HEK293 (cell line): Measurements from ENCODE around the gene GALNT8.

Experiments
- ZSCAN23 ChIP-seq: fragments of 450-650 bp; formaldehyde crosslinking; IDR thresholded peaks from 2 replicates; pipeline ENCODE4 v1.5.1; 2016; ENCODE audit warnings: missing biosample characterization, missing genetic modification characterization
- TF ChIP-seq, protein P1 (sequence below): fragments of 450-650 bp; formaldehyde crosslinking; IDR thresholded peaks from 2 replicates; pipeline ENCODE4 v1.5.1; 2017; ENCODE audit warnings: missing biosample characterization, missing genetic modification characterization

DNA sequence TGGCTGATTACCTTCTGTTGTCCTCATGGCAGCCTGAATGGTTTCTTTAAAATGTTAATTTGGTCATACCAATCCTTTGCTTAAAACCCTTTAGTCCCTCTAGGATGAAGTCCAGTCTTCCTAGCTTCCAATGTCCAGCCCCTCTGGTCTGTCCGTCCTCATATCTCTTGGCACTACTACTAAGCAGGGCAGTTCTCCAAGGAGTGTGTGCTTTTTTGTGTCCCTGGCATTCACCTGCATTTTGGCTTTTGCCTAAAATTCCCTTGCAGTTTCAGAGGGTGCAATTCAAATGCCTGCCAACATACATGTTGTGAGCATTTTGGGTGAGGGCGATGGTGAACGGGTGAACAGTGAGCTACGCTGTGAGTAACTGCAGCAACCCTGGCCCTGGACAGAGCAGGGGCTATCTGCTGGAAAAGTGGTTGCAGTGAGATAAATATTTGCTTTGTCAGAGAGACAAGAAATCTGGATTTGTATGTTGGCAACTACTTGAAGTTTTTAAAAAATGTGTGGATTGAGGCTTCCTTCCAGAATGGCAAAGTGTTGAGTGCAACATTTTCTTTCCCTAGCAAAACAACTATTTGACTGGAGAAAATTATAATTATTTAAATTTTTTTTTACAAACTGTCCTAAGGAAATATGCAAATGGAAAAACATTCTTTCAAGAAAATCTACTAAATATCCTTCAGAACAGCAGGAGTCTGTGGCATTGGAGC is 14.6 kb downstream of the GALNT8 start:
- TF ChIP-seq, protein P1, sequence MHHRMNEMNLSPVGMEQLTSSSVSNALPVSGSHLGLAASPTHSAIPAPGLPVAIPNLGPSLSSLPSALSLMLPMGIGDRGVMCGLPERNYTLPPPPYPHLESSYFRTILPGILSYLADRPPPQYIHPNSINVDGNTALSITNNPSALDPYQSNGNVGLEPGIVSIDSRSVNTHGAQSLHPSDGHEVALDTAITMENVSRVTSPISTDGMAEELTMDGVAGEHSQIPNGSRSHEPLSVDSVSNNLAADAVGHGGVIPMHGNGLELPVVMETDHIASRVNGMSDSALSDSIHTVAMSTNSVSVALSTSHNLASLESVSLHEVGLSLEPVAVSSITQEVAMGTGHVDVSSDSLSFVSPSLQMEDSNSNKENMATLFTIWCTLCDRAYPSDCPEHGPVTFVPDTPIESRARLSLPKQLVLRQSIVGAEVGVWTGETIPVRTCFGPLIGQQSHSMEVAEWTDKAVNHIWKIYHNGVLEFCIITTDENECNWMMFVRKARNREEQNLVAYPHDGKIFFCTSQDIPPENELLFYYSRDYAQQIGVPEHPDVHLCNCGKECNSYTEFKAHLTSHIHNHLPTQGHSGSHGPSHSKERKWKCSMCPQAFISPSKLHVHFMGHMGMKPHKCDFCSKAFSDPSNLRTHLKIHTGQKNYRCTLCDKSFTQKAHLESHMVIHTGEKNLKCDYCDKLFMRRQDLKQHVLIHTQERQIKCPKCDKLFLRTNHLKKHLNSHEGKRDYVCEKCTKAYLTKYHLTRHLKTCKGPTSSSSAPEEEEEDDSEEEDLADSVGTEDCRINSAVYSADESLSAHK (tag by site-specific recombination) = no peak
- no peak for TF ChIP-seq ZSCAN23 (tag by site-specific recombination)
